ENCODE data around the gene FOLR1.
"Not testable (repeated sequence)": the region's sequence is repeated elsewhere in the genome, so short reads cannot be mapped to it uniquely, and the experiment has no call there.

FOLR1 gene

GRCh38 chr11:72191961-72192381 is at the start of gene FOLR1:
TSS of gene FOLR1 (plus strand) at chr11:72192140. CDS start at chr11:72192174, 34 bp downstream.
- DNase-seq (ENCODE audit: low read depth) = no peak

GRCh38 chr11:72142543-72142942 is 49.4 kb upstream of the FOLR1 start:
- not testable (repeated sequence) for DNase-seq (ENCODE audit: low read depth)

- peak; percentile 81 for DNase-seq (ENCODE audit: low read depth)
Measured at GRCh38 chr11:72144807-72145565, 47.0 kb upstream of the FOLR1 start.

GRCh38 chr11:72146625-72147024 is 45.3 kb upstream of the FOLR1 start:
- DNase-seq (ENCODE audit: low read depth) = no peak

- no peak for DNase-seq (ENCODE audit: low read depth)
Measured at GRCh38 chr11:72150882-72151281, 41.1 kb upstream of the FOLR1 start.

GRCh38 chr11:72153874-72154273 is 38.1 kb upstream of the FOLR1 start:
- not testable (repeated sequence) for DNase-seq (ENCODE audit: low read depth)

GRCh38 chr11:72154816-72155215 is 37.1 kb upstream of the FOLR1 start:
- DNase-seq (ENCODE audit: low read depth) = no peak

GRCh38 chr11:72155751-72156150 is 36.2 kb upstream of the FOLR1 start:
- DNase-seq (ENCODE audit: low read depth) = no peak

GRCh38 chr11:72157131-72157530 is 34.8 kb upstream of the FOLR1 start:
- DNase-seq (ENCODE audit: low read depth) = no peak

GRCh38 chr11:72160319-72160718 is 31.6 kb upstream of the FOLR1 start:
- no peak for DNase-seq (ENCODE audit: low read depth)

- no peak for DNase-seq (ENCODE audit: low read depth)
Measured at GRCh38 chr11:72162891-72163492, 28.9 kb upstream of the FOLR1 start.

GRCh38 chr11:72164187-72164586 is 27.8 kb upstream of the FOLR1 start:
- not testable (repeated sequence) for DNase-seq (ENCODE audit: low read depth)

GRCh38 chr11:72169046-72169555 is 22.8 kb upstream of the FOLR1 start:
- not testable (repeated sequence) for DNase-seq (ENCODE audit: low read depth)

GRCh38 chr11:72169754-72170153 is 22.2 kb upstream of the FOLR1 start:
- DNase-seq (ENCODE audit: low read depth) = not testable (repeated sequence)

GRCh38 chr11:72172043-72172442 is 19.9 kb upstream of the FOLR1 start:
- not testable (repeated sequence) for DNase-seq (ENCODE audit: low read depth)

- no peak for DNase-seq (ENCODE audit: low read depth)
Measured at GRCh38 chr11:72173291-72173690, 18.6 kb upstream of the FOLR1 start.

- no peak for DNase-seq (ENCODE audit: low read depth)
Measured at GRCh38 chr11:72174302-72175070, 17.5 kb upstream of the FOLR1 start.

- no peak for DNase-seq (ENCODE audit: low read depth)
Measured at GRCh38 chr11:72177656-72178055, 14.3 kb upstream of the FOLR1 start.

- DNase-seq (ENCODE audit: low read depth) = no peak
Measured at GRCh38 chr11:72179049-72179803, 12.7 kb upstream of the FOLR1 start.

GRCh38 chr11:72179804-72180396 is 12.0 kb upstream of the FOLR1 start:
- DNase-seq (ENCODE audit: low read depth) = no peak

- not testable (repeated sequence) for DNase-seq (ENCODE audit: low read depth)
Measured at GRCh38 chr11:72180892-72181552, 10.9 kb upstream of the FOLR1 start.

Measured in GM04504 (cell line).